B cell (primary cell): ENCODE results near the gene COQ10A. TPM values are rescaled to one million over a fixed set of nuclear protein-coding genes. Genes with fewer than 3 reads are reported as not detected.

Source experiments
- ATAC-seq: fragments of 200-7000 bp; cut with Tn5 transposase; one replicate; pipeline ENCODE4 v1.10.0; 2021; ENCODE audit warnings: low read depth, mild to moderate bottlenecking, moderate number of reproducible peaks, moderate library complexity
- CTCF ChIA-PET: fragments of 350-600 bp; sonication (Branson Sonifier 250); formaldehyde crosslinking; loops from one replicate; lab custom pipeline; 2021; ENCODE audit warnings: antibody characterized with exemption, inconsistent platforms; lab: Charles Lee
- POLR2A ChIA-PET: fragments of 350-600 bp; sonication (Branson Sonifier 250); formaldehyde crosslinking; loops from one replicate; lab custom pipeline; 2021; ENCODE audit warnings: antibody characterized with exemption; lab: Charles Lee
- DNase-seq: peaks from one replicate; pipeline ENCODE4 v3.0.0; 2013
- H2AFZ ChIP-seq: 2 replicates; pipeline ENCODE4 v1.6.1; 2012; ENCODE audit warnings: mild to moderate bottlenecking, low read depth, low read length; ENCODE audit not compliant: insufficient read depth, poor library complexity, severe bottlenecking
- H3K27ac ChIP-seq, 2 donors: 1 replicate in 1 of 2; 2 replicates in 1 of 2; pipeline ENCODE4 v1.5.1; 2012 to 2013; ENCODE audit warnings: low read length in 2 of 2, mild to moderate bottlenecking in 2 of 2, moderate library complexity in 1 of 2
- H3K27me3 ChIP-seq, 4 experiments: fragments of 200-600 bp in 1 of 4; sonication (generic) in 1 of 4; replicated peaks in 1 of 4; 1 replicate in 2 of 4; 2 replicates in 2 of 4; pipeline versions ENCODE4 v1.6.1 to v1.7.0; 2013 to 2016; ENCODE audit warnings: low read length in 3 of 4, mild to moderate bottlenecking in 2 of 4, mixed read lengths in 1 of 4, moderate library complexity in 1 of 4; ENCODE audit not compliant: insufficient read depth in 4 of 4, control insufficient read depth in 3 of 4; ENCODE audit errors: control extremely low read depth in 1 of 4
- H3K36me3 ChIP-seq, 2 experiments: replicated peaks in 1 of 2; 1 replicate in 1 of 2; 2 replicates in 1 of 2; pipeline versions ENCODE4 v1.6.1 to v1.7.1; 2013; ENCODE audit warnings: low read length in 1 of 2; ENCODE audit not compliant: insufficient read depth in 2 of 2, control insufficient read depth in 1 of 2; ENCODE audit errors: control extremely low read depth in 1 of 2, extremely low read depth in 1 of 2
- H3K4me1 ChIP-seq, 2 donors: fragments of 200-600 bp in 1 of 2; sonication (generic) in 1 of 2; 1 replicate in 1 of 2; 2 replicates in 1 of 2; pipeline versions ENCODE4 v1.5.1 to v1.6.1; 2013 to 2017; ENCODE audit warnings: low read length in 2 of 2; ENCODE audit not compliant: control insufficient read depth in 2 of 2, insufficient read depth in 2 of 2
- H3K4me2 ChIP-seq: replicated peaks from 2 replicates; pipeline ENCODE3; 2012; ENCODE audit warnings: mild to moderate bottlenecking, low read depth, low read length; ENCODE audit not compliant: poor library complexity, severe bottlenecking
- H3K4me3 ChIP-seq, 5 experiments: fragments of 200-600 bp in 1 of 5; sonication (generic) in 1 of 5; 1 replicate in 3 of 5; 2 replicates in 2 of 5; pipeline versions ENCODE4 v1.5.1 to v1.7.0; 2011 to 2016; ENCODE audit warnings: low read length in 4 of 5, mild to moderate bottlenecking in 4 of 5, low read depth in 2 of 5, control low read depth in 1 of 5, moderate library complexity in 1 of 5; ENCODE audit not compliant: insufficient read depth in 1 of 5; ENCODE audit errors: control extremely low read depth in 1 of 5, extremely low read depth in 1 of 5
- H3K79me2 ChIP-seq: fragments of 200-600 bp; sonication (generic); one replicate; pipeline ENCODE4 v1.6.0; 2016; ENCODE audit warnings: low read length; ENCODE audit not compliant: control insufficient read depth, insufficient read depth
- H3K9ac ChIP-seq: fragments of 200-600 bp; sonication (generic); 2 replicates; pipeline ENCODE4 v1.6.1; 2017; ENCODE audit warnings: mild to moderate bottlenecking, low read length, moderate library complexity
- H3K9me3 ChIP-seq, 3 donors: one replicate each; pipeline versions ENCODE4 v1.6.1 to v1.7.1; 2013; ENCODE audit warnings: low read length in 2 of 3; ENCODE audit not compliant: control insufficient read depth in 2 of 3, insufficient read depth in 1 of 3; ENCODE audit errors: control extremely low read depth in 1 of 3
- H4K20me1 ChIP-seq: 2 replicates; pipeline ENCODE4 v1.6.0; 2012; ENCODE audit warnings: mild to moderate bottlenecking, low read length; ENCODE audit not compliant: insufficient read depth, control insufficient read depth, poor library complexity, severe bottlenecking
- H3K27ac Mint-ChIP-seq: one replicate; pipeline ENCODE4 v1.8.0; 2021; ENCODE audit warnings: mixed read lengths
- H3K27me3 Mint-ChIP-seq: one replicate; pipeline ENCODE4 v1.8.0; 2021; ENCODE audit warnings: mixed read lengths
- H3K4me1 Mint-ChIP-seq: one replicate; pipeline ENCODE4 v1.8.0; 2021; ENCODE audit warnings: mixed read lengths
- H3K4me3 Mint-ChIP-seq: one replicate; pipeline ENCODE4 v1.8.0; 2021; ENCODE audit warnings: mixed read lengths
- H3K9me3 Mint-ChIP-seq: one replicate; pipeline ENCODE4 v1.8.0; 2022; ENCODE audit warnings: mixed read lengths; ENCODE audit not compliant: insufficient read depth
- EZH2 ChIP-seq: IDR thresholded peaks from 2 replicates; pipeline ENCODE4 v1.6.1; 2012; ENCODE audit warnings: borderline replicate concordance, low read depth, mild to moderate bottlenecking, moderate library complexity, low read length; ENCODE audit not compliant: insufficient read depth, poor library complexity, severe bottlenecking
- WGBS: methylation state at CpG from one replicate; pipeline ENCODE4 v1.1.5; 2013; ENCODE audit warnings: missing lambda C conversion rate; ENCODE audit not compliant: insufficient coverage; 5-methylcytosine and 5-hydroxymethylcytosine counted together
- intact Hi-C: fragments of 100-400 bp; cut with micrococcal nuclease; formaldehyde crosslinking; loops from one replicate; pipeline ENCODE4 v1.10.0; 2022
- polyA plus RNA-seq: library from polyadenylated mRNA; depleted of rRNA; stranded (reverse); fragments of >200 nt; gene quantifications from 2 replicates; pipeline ENCODE4 v1.2.3, GENCODE V29; 2012
- total RNA-seq, 2 donors: library from RNA; stranded (reverse); fragments of 120-200 nt in 1 of 2; gene quantifications; 1 replicate in 1 of 2; 2 replicates in 1 of 2; pipeline versions ENCODE4 v1.2.3 to v1.2.4, GENCODE V29; 2013 to 2022
- TF ChIP-seq, protein P1 (sequence below): fragments of 200-600 bp; IDR thresholded peaks from one replicate; pipeline ENCODE4 v1.8.0; 2022; ENCODE audit warnings: antibody characterized with exemption, mild to moderate bottlenecking

COQ10A gene
- total and polyA plus RNA-seq, 2 donors (not counting 1 experiment from before 2014, with no cell fraction given): 73.5 to 73.6 TPM

DNA sequence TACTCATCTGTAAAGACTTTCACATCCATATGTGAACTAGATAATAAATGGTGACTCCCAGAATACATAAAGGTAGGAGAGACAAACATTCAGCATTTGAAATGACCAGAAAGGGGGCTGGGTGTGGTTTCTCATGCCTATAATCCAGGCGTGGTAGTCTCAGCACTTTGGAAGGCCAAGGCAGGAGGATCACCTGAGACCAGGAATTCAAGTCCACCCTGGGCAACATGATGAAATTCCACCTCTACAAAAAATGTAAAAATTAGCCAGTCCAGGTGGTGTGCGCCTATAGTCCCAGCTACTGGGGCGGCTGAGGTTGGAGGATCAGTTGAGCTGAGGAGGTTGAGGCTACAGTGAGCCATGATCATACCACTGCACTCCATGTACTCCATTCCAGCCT lies 37.5 kb downstream of the COQ10A start:
- Mint-ChIP-seq H3K27me3 (no peaks in the 10 kb centered on the region), H3K9me3 (no peaks in the 10 kb centered on the region), H3K4me1 (peaks cover 27% of the 10 kb centered on the region), H3K27ac (no peak overlapping the region), H3K4me3 (no peak overlapping the region)
- peaks cover 4 to 20% of the 10 kb centered on the region in 2 experiments for H3K36me3 ChIP-seq
- no peak overlapping the region for H3K9ac ChIP-seq
- intact Hi-C loops: no loop called here
- no peaks in the 10 kb centered on the region for H3K27me3 ChIP-seq
- TF ChIP-seq, protein P1, sequence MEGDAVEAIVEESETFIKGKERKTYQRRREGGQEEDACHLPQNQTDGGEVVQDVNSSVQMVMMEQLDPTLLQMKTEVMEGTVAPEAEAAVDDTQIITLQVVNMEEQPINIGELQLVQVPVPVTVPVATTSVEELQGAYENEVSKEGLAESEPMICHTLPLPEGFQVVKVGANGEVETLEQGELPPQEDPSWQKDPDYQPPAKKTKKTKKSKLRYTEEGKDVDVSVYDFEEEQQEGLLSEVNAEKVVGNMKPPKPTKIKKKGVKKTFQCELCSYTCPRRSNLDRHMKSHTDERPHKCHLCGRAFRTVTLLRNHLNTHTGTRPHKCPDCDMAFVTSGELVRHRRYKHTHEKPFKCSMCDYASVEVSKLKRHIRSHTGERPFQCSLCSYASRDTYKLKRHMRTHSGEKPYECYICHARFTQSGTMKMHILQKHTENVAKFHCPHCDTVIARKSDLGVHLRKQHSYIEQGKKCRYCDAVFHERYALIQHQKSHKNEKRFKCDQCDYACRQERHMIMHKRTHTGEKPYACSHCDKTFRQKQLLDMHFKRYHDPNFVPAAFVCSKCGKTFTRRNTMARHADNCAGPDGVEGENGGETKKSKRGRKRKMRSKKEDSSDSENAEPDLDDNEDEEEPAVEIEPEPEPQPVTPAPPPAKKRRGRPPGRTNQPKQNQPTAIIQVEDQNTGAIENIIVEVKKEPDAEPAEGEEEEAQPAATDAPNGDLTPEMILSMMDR: no peak
- DNase-seq (no peak), ATAC-seq (no peak)
- H3K4me3 ChIP-seq: no peak overlapping the region
- CTCF ChIA-PET: interaction anchor here (1.0 to 1.8 kb wide), 2 partner anchors 167 to 186 kb away, joined by 3 to 5 read pairs; partner anchors contain the start of gene ZC3H10
- no peak overlapping the region for H2AFZ ChIP-seq
- H3K4me2 ChIP-seq: no peak overlapping the region
- H3K27ac ChIP-seq: no peak overlapping the region
- peaks cover 30% of the 10 kb centered on the region for H3K79me2 ChIP-seq
- peaks cover 19 to 27% of the 10 kb centered on the region in 2 donors for H3K4me1 ChIP-seq
- POLR2A ChIA-PET: interaction anchor here (0.5 kb wide), 1 partner anchor 382 kb away, joined by 10 read pairs; no protein-coding TSS in a partner anchor
- WGBS: no CpG with 5 or more reads among the region's 3 CpGs
- peaks cover 6% of the 10 kb centered on the region for H4K20me1 ChIP-seq
- H3K9me3 ChIP-seq: no peaks in the 10 kb centered on the region

DNA sequence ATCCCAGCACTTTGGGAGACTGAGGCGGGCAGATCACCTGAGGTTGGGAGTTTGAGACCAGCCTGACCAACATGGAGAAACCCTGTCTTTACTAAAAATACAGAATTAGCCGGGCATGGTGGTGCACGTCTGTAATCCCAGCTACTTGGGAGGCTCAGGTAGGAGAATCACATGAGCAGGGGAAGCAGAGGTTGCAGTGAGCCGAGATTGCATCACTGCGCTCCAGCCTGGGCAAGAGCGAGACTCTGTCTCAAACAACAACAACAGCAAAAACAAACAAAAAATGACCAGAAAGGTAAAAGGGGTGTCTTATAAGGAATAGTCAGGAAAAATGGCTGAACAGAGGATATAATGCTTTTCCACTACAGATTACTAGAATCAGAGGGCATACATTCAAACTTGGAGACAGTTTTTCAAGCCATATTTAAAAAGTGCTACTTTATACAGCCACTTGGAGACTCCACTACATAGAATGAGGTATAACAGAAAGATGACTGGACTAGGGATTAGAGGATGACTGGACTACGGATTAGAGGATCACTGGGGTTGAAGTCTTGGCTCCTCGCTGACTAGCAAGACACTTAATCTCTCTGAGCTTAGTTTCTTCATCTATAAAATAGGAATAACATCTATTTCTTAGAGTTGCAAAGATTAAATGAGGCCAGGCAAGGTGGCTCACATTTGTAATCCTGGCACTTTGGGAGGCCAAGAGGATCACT lies 38.3 kb downstream of the COQ10A start:
- H3K27ac ChIP-seq: no peak overlapping the region
- peaks cover 19 to 22% of the 10 kb centered on the region in 2 donors for H3K4me1 ChIP-seq
- POLR2A ChIA-PET: no interaction called here
- WGBS: no CpG with 5 or more reads among the region's 8 CpGs
- H2AFZ ChIP-seq: no peak overlapping the region
- Mint-ChIP-seq H3K9me3 (no peaks in the 10 kb centered on the region), H3K4me3 (no peak overlapping the region), H3K27me3 (no peaks in the 10 kb centered on the region), H3K4me1 (peaks cover 22% of the 10 kb centered on the region), H3K27ac (no peak overlapping the region)
- H3K4me3 ChIP-seq: no peak overlapping the region
- CTCF ChIA-PET: interaction anchor here (1.0 to 1.8 kb wide), 3 partner anchors 159 to 187 kb away, joined by 3 to 6 read pairs (median 5); partner anchors contain the start of gene ZC3H10
- no peaks in the 10 kb centered on the region for H3K27me3 ChIP-seq
- ATAC-seq (no peak), DNase-seq (no peak)
- H4K20me1 ChIP-seq: no peaks in the 10 kb centered on the region
- peaks cover 6 to 26% of the 10 kb centered on the region in 2 experiments for H3K36me3 ChIP-seq
- peaks cover 27% of the 10 kb centered on the region for H3K79me2 ChIP-seq
- TF ChIP-seq EZH2: no peak
- TF ChIP-seq, protein P1: no peak
- no peak overlapping the region for H3K9ac ChIP-seq
- no peaks in the 10 kb centered on the region for H3K9me3 ChIP-seq
- intact Hi-C loops: no loop called here
- H3K4me2 ChIP-seq: no peak overlapping the region
